NB4 (cell line): ENCODE measurements around the gene CDH23.

Experiments used
- CTCF ChIP-seq: IDR thresholded peaks from one replicate; pipeline ENCODE4 v1.5.1; 2012; ENCODE audit warnings: low read depth, low read length
- MAX ChIP-seq: IDR thresholded peaks from 2 replicates; pipeline ENCODE4 v1.6.1; 2011; ENCODE audit warnings: low read depth, low read length
- MYC ChIP-seq: IDR thresholded peaks from 2 replicates; pipeline ENCODE4 v1.6.1; 2011; ENCODE audit warnings: low read depth, low read length
- POLR2A ChIP-seq: IDR thresholded peaks from 2 replicates; pipeline ENCODE4 v1.6.1; 2011; ENCODE audit warnings: mild to moderate bottlenecking; ENCODE audit not compliant: insufficient read length; ENCODE audit errors: extremely low read depth

- no peak for TF ChIP-seq POLR2A
- TF ChIP-seq CTCF: no peak
- no peak for TF ChIP-seq MAX
- TF ChIP-seq MYC: no peak
Observed at GRCh38 chr10:71580926-71581325, 184.2 kb downstream of the CDH23 start.
